Occipital lobe (tissue), 3 donors: ENCODE results near the gene FBXO41. TPM values are rescaled to one million over a fixed set of nuclear protein-coding genes. Genes with fewer than 3 reads are reported as not detected.
A peak's percentile ranks its signal among the peaks of the same experiment; 100 is the strongest.

Source experiments
- DNase-seq: peaks from one replicate; lab custom pipeline; 2025; lab: John Stamatoyannopoulos, UW
- small RNA-seq: library from RNA; depleted of rRNA; stranded (forward); fragments of <200 nt; gene quantifications from one replicate; pipeline ENCODE3, GENCODE V24; 2014
- total RNA-seq: library from RNA; depleted of rRNA; stranded (reverse); fragments of >200 nt; gene quantifications from one replicate; pipeline ENCODE4 v1.2.3, GENCODE V29; 2014

The FBXO41 gene
- total RNA-seq, 1 donor from 2014 or later, result 27.0 TPM

- DNase-seq, result peak; percentile 35
Observed at GRCh38 chr2:73212448-73213176, 71.7 kb downstream of the FBXO41 start.

GRCh38 chr2:73212098-73212447 is 72.2 kb downstream of the FBXO41 start:
- DNase-seq, result no peak

GRCh38 chr2:73210696-73211095 is 73.6 kb downstream of the FBXO41 start:
- DNase-seq, result no peak

GRCh38 chr2:73210019-73210418 is 74.3 kb downstream of the FBXO41 start:
- no peak for DNase-seq

- no peak for DNase-seq
Observed at GRCh38 chr2:73208258-73208657, 76.0 kb downstream of the FBXO41 start.

GRCh38 chr2:73205611-73206010 is 78.7 kb downstream of the FBXO41 start:
- no peak for DNase-seq

Small RNA genes lying within 50 kb of the gene (small RNA-seq; reads per million reads assigned to genes)
- not detected for gene RNU6-111P

Other genes with a start within 250 kb of the FBXO41 start
- 27.5 TPM for gene SFXN5, start 212.8 kb downstream of the FBXO41 start, total RNA-seq
- gene RAB11FIP5, start 171.5 kb downstream of the FBXO41 start, total RNA-seq, result 7.5 TPM
- gene NOTO, start 81.9 kb downstream of the FBXO41 start, total RNA-seq, result not detected
- 20.0 TPM for gene SMYD5, start 70.2 kb downstream of the FBXO41 start, total RNA-seq
- 5.9 TPM for gene PRADC1, start 51.2 kb downstream of the FBXO41 start, total RNA-seq
- 164 TPM for gene CCT7, start 50.2 kb downstream of the FBXO41 start, total RNA-seq
- not detected for gene EGR4, start 9.1 kb upstream of the FBXO41 start, total RNA-seq
- gene ALMS1, start 101.4 kb upstream of the FBXO41 start, total RNA-seq, result 76.0 TPM